ENCODE results near the gene GSE1. TPM values are rescaled to one million over a fixed set of nuclear protein-coding genes. Genes with fewer than 3 reads are reported as not detected.

Gene GSE1
- total and polyA plus RNA-seq, 9 of the 15 experiments (the other 6 are each of a cell fraction or from before 2014, with no cell fraction given): 12.2 to 244 (median 57.9) TPM

DNA sequence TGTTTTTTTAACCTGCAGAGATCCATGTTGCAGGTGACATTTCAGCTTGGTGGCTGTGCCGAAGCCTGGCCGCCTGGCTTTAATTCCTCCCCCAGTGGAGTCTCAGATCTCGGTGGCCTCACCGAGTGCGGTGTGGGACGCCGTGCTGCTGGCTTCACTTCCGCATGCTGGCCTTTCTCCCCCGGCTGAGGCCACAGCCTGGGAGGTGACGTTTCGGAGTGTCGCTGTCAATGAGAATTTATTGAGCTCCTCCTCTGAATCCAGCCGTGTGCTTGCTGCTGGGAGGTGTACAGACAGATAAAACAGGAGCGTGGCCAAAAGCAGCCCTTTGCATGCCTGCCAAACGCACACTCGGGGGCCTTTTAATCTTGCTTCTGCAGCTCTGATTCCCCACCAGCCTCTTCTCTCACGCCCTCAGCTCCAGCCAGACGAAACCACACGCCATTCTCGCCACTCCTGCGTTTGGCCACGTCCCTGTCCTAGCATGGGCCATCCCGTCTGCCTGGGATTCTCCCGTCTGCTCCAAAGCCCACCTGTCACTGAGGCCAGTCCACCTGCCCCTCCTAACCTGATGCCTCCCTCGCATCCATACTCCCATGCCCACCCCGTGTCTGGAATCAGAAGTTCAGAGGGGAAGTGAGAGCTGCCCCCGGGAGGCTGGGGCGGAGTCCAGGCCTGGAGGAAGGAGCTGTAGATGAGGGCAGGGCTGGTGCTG is 3.6 kb downstream of the GSE1 start (continued):
- peak in 1 of 2 experiments; percentile 92; a peak in 2 of 4 replicates for TF ChIP-seq HDAC1 (IDR thresholded peaks at IDR 0.05)
- TF ChIP-seq SMAD4 (CRISPR knock-in tag; conservative IDR thresholded peaks at IDR 0.05): peak; percentile 91
- TF ChIP-seq RUNX1 (IDR thresholded peaks at IDR 0.05; ENCODE audit: low read depth): peak; percentile 53; the same call in 1 of the 2 replicates
- TF ChIP-seq TBL1XR1 (IDR thresholded peaks at IDR 0.05; ENCODE audit: low read length in 2 of 2): peak; percentile 17 to 40; a peak in 3 of 4 replicates
- TF ChIP-seq, protein P1, sequence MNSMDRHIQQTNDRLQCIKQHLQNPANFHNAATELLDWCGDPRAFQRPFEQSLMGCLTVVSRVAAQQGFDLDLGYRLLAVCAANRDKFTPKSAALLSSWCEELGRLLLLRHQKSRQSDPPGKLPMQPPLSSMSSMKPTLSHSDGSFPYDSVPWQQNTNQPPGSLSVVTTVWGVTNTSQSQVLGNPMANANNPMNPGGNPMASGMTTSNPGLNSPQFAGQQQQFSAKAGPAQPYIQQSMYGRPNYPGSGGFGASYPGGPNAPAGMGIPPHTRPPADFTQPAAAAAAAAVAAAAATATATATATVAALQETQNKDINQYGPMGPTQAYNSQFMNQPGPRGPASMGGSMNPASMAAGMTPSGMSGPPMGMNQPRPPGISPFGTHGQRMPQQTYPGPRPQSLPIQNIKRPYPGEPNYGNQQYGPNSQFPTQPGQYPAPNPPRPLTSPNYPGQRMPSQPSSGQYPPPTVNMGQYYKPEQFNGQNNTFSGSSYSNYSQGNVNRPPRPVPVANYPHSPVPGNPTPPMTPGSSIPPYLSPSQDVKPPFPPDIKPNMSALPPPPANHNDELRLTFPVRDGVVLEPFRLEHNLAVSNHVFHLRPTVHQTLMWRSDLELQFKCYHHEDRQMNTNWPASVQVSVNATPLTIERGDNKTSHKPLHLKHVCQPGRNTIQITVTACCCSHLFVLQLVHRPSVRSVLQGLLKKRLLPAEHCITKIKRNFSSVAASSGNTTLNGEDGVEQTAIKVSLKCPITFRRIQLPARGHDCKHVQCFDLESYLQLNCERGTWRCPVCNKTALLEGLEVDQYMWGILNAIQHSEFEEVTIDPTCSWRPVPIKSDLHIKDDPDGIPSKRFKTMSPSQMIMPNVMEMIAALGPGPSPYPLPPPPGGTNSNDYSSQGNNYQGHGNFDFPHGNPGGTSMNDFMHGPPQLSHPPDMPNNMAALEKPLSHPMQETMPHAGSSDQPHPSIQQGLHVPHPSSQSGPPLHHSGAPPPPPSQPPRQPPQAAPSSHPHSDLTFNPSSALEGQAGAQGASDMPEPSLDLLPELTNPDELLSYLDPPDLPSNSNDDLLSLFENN (IDR thresholded peaks at IDR 0.05; ENCODE audit: low read depth in 2 of 2, low read length in 2 of 2): 0 out of 4 replicates have a peak, but pooled peaks of 1 of the 2 experiments have one; percentile 35
- peak; percentile 11 to 43; a peak in 1 of 4 replicates for TF ChIP-seq TRIM24 (IDR thresholded peaks at IDR 0.05)
- TF ChIP-seq ETV1 (tag; conservative IDR thresholded peaks at IDR 0.05; ENCODE audit: low read depth): 0 out of 2 replicates have a peak, but pooled peaks have one; percentile 50
- 0 out of 2 replicates have a peak, but pooled peaks have one; percentile 79 for TF ChIP-seq HDGF (IDR thresholded peaks at IDR 0.05)
- TF ChIP-seq, protein P2, sequence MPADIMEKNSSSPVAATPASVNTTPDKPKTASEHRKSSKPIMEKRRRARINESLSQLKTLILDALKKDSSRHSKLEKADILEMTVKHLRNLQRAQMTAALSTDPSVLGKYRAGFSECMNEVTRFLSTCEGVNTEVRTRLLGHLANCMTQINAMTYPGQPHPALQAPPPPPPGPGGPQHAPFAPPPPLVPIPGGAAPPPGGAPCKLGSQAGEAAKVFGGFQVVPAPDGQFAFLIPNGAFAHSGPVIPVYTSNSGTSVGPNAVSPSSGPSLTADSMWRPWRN (IDR thresholded peaks at IDR 0.05; ENCODE audit: low read depth): peak; percentile 48; the same call in 1 of the 2 replicates
- TF ChIP-seq YY1 (IDR thresholded peaks at IDR 0.05; ENCODE audit: borderline replicate concordance in 1 of 3, control insufficient read depth in 1 of 3, extremely low read depth in 1 of 3, insufficient read depth in 3 of 3, insufficient read length in 1 of 3, insufficient replicate concordance in 2 of 3, low read depth in 1 of 3, low read length in 2 of 3): peak in 1 of 3 experiments; percentile 21
- TF ChIP-seq CREM (IDR thresholded peaks at IDR 0.05; ENCODE audit: low read depth): peak; percentile 91
- no peak for TF ChIP-seq NBN (IDR thresholded peaks at IDR 0.05; ENCODE audit: low read depth)
- TF ChIP-seq RCOR1 (IDR thresholded peaks at IDR 0.05; ENCODE audit: borderline replicate concordance in 1 of 2, low read depth in 2 of 2, low read length in 2 of 2): peak in 1 of 2 experiments; percentile 55; a peak in 2 of 4 replicates
- peak; percentile 73 for TF ChIP-seq BHLHE40 (IDR thresholded peaks at IDR 0.05; ENCODE audit: low read length)
- peak; percentile 91 for TF ChIP-seq NCOR1 (IDR thresholded peaks at IDR 0.05)
- 0 out of 2 replicates have a peak, but pooled peaks have one; percentile 43 for TF ChIP-seq HLTF (IDR thresholded peaks at IDR 0.05)
- TF ChIP-seq ZFX (CRISPR knock-in tag; IDR thresholded peaks at IDR 0.05): 0 out of 2 replicates have a peak, but pooled peaks have one; percentile 13
- 0 out of 2 replicates have a peak, but pooled peaks have one; percentile 50 for TF ChIP-seq DMBX1 (CRISPR knock-in tag; IDR thresholded peaks at IDR 0.05; ENCODE audit: borderline replicate concordance)
- TF ChIP-seq, protein P3, sequence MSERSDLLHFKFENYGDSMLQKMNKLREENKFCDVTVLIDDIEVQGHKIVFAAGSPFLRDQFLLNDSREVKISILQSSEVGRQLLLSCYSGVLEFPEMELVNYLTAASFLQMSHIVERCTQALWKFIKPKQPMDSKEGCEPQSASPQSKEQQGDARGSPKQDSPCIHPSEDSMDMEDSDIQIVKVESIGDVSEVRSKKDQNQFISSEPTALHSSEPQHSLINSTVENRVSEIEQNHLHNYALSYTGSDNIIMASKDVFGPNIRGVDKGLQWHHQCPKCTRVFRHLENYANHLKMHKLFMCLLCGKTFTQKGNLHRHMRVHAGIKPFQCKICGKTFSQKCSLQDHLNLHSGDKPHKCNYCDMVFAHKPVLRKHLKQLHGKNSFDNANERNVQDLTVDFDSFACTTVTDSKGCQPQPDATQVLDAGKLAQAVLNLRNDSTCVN (CRISPR knock-in tag; IDR thresholded peaks at IDR 0.05): no peak
- peak; percentile 59; the same call in 1 of the 2 replicates for TF ChIP-seq STAT5A (IDR thresholded peaks at IDR 0.05; ENCODE audit: borderline replicate concordance, low read length)
- TF ChIP-seq KDM2B (CRISPR knock-in tag; IDR thresholded peaks at IDR 0.05): no peak
- TF ChIP-seq NRF1 (conservative IDR thresholded peaks at IDR 0.05 in 1 of 2, IDR thresholded peaks at IDR 0.05 in 1 of 2): peak in 1 of 2 experiments; percentile 42; a peak in 1 of 4 replicates
- TF ChIP-seq MTA3 (IDR thresholded peaks at IDR 0.05; ENCODE audit: borderline replicate concordance): peak; percentile 28; the same call in 1 of the 2 replicates
